ENCODE data around the gene ECD.
"Not testable (repeated sequence)": the region's sequence is repeated elsewhere in the genome, so short reads cannot be mapped to it uniquely, and the experiment has no call there.

The ECD gene

DNA sequence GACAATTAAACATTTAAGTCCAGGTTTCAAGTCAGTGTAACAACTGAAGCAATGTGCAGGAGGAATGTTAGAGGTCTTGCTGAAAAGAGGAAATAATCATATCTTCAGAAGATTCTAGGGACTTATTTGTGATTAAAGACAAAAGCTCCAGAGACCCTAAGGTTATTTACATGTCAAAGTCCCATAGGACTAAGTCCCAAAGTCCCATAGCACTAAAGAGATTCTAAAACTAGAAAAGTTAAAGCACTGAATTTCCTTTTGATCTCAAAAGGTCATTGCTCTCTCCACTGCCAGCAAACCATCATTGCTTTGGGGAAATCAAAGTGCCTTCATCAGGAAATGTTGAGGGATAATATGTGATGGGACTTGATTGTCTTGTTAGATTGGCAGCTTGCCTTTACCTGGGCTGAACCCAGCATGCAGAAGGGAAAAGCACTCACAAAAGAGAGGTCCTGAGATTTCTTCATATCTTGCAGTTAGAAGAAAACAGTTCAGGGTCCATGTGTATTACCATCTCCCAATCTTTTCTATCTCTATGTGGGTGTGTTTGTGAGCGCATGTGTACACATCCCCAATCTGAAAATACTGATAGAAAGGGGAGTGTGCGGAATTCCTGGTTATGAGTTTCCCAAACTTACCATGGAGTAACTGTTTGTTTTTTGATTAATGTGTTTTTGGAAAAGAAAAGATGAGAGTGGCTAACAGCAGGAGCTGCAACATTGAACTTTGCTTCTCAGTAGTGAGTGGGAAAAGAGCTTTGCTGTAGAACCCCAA, 35.7 kb downstream of the ECD start:
- Mint-ChIP-seq H3K27ac (no peak overlapping the region), H3K4me1 (no peaks in the 10 kb centered on the region), H3K27me3 (no peaks in the 10 kb centered on the region), H3K4me3 (no peak overlapping the region), H3K36me3 (ENCODE audit: low read depth) (peaks cover 40% of the 10 kb centered on the region), H3K9me3 (no peaks in the 10 kb centered on the region)
- DNase-seq, result no peak
- no peak for ATAC-seq

DNA sequence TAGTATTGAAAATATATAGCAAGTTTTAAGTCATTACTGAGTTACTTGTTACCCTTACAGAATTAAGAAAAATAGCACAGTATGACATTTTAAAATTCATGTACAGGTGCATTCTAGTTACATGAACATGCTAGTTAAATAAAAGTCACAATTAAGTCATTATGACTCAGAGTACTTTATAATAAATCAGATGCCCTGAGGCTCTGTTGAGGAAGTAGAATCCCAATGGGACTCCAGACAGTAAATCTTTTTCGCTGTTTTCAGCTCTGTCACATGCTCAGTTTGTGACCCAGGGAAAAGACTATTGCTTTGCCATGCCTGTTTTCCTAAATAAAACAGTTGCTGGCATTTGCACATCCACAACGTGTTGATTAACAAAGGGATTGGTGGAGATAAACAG, 36.5 kb downstream of the ECD start:
- DNase-seq (no peak), ATAC-seq (no peak)
- no peaks in the 10 kb centered on the region for H3K9me3 Mint-ChIP-seq
- no peaks in the 10 kb centered on the region for H3K4me1 Mint-ChIP-seq
- H3K4me3 Mint-ChIP-seq, result no peak overlapping the region
- no peak overlapping the region for H3K27ac Mint-ChIP-seq
- no peaks in the 10 kb centered on the region for H3K27me3 Mint-ChIP-seq
- H3K36me3 Mint-ChIP-seq (ENCODE audit: low read depth), result peaks cover 37% of the 10 kb centered on the region

DNA sequence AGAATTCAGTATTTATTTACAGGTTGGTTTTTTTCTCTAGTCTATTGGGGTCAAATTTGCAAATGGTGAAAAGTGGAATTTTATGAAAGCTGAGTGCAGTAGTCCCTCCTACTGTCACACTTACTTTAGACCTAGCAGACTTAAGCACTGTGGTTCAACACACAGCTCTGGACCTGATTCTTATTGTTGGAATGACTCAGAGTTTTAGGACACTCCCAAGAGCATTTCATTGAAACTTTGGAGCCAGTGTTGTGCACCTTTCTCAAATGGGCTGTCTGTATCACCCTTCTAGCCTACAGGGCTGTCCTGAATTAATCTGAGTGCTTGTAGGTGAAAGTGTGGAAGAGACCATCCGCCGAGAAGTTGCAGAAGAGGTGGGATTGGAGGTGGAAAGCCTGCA, 41.5 kb downstream of the ECD start:
- DNase-seq, result no peak
- Mint-ChIP-seq H3K27ac (no peak overlapping the region), H3K27me3 (no peaks in the 10 kb centered on the region), H3K4me3 (no peak overlapping the region), H3K4me1 (no peaks in the 10 kb centered on the region), H3K9me3 (no peaks in the 10 kb centered on the region), H3K36me3 (ENCODE audit: low read depth) (peaks cover 19% of the 10 kb centered on the region)
- ATAC-seq, result no peak

DNA sequence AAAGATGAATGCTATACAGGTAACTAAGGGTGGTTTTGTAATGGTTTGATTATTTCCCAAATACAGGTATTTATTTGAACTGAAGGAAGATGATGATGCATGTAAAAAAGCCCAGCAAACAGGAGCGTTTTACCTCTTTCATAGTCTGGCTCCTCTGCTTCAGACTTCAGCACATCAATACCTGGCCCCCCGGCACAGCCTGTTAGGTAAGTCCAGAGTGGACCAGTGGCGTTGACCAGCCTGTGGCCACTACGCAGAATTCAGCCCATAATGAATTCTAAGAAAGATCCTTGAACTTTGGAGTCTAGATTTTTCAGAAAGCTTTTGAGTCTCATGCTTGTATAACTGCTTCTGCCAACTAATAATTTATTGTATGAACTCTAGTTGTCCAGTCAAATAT, 47.9 kb downstream of the ECD start:
- Mint-ChIP-seq H3K27ac (no peak overlapping the region), H3K4me1 (peaks cover 5% of the 10 kb centered on the region), H3K9me3 (no peaks in the 10 kb centered on the region), H3K27me3 (no peaks in the 10 kb centered on the region), H3K36me3 (ENCODE audit: low read depth) (peaks cover 9% of the 10 kb centered on the region), H3K4me3 (no peak overlapping the region)
- DNase-seq, result no peak
- ATAC-seq, result no peak

DNA sequence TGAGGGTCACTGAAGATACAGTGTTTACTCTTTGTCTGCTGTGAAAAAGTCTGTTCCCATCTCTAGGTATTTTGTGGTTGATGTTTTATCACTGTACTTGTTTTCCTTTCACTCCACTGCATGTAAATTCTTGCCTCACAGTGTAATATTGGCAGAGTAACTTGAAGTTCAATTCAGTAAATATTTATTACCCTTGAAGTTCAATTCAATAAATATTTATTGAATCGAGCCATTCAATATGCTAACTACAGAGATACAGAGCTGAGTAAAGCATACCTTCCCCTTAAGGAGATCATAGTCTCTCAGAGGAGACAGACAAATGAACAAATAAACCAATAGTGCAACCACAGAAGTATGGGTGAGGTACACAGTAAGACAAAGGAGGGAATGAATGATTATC, 48.4 kb downstream of the ECD start:
- Mint-ChIP-seq H3K36me3 (ENCODE audit: low read depth) (peaks cover 9% of the 10 kb centered on the region), H3K4me1 (peaks cover 5% of the 10 kb centered on the region), H3K27ac (no peak overlapping the region), H3K27me3 (no peaks in the 10 kb centered on the region), H3K4me3 (no peak overlapping the region), H3K9me3 (no peaks in the 10 kb centered on the region)
- no peak for DNase-seq
- ATAC-seq, result no peak

DNA sequence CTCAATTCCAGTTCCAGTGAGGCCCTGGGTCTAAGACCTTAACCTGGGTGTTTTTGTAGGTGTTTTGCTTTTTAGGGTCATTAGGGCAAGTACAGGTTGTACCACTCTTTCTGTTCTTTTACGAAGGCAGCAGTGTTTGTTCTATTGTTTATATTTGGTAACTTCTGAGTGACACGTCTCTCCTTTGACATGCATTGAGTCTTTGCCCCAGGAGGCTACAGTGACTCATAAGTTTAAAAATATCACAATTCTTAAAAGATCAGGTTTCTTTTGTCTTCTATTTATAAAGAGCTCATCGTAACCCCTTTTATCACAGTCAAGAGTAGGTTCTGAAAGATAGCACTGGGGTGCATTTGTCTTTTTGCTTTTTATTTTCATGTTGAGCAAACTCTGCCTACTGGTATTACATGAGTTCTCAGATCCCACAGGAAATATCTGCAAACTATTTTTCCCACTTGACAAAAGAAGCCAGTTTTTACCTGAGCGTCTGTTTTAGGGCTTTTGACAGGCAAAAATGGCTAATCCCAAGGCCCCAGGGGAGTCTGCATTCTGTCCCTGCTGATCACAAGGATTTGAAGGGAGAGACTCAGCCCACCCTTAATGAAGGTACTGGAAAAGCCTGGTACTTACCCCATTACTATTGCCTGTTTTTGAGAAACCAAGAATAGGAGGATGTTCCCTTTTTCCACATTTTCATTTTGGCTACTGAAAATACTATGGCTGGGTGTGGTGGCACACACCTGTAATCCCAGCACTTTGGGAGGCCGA, 49.6 kb downstream of the ECD start:
- no peaks in the 10 kb centered on the region for H3K9me3 Mint-ChIP-seq
- H3K27me3 Mint-ChIP-seq, result no peaks in the 10 kb centered on the region
- H3K27ac Mint-ChIP-seq, result no peak overlapping the region
- DNase-seq (no peak), ATAC-seq (no peak)
- H3K36me3 Mint-ChIP-seq (ENCODE audit: low read depth), result peaks cover 9% of the 10 kb centered on the region
- peaks cover 5% of the 10 kb centered on the region for H3K4me1 Mint-ChIP-seq
- H3K4me3 Mint-ChIP-seq, result no peak overlapping the region

DNA sequence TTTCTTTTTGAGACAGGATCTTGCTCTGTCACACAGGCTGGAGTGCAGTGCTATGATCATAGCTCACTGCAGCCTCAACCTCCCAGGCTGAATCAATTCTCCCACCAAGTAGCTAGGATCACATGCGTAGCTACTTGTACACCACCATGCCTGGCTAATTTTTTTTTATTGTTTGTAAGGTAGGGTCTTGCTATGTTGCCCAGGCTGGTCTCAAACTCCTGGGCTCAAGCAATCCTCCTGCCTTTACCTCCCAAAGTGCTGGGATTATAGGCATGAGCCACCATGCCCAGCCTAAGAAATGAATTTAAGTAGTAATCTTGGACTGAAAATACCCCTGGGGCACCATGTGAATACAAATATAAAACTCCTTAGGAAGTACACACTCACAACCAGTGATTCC, 51.8 kb downstream of the ECD start:
- DNase-seq (no peak), ATAC-seq (no peak)
- H3K27ac Mint-ChIP-seq, result no peak overlapping the region
- no peaks in the 10 kb centered on the region for H3K27me3 Mint-ChIP-seq
- no peak overlapping the region for H3K4me3 Mint-ChIP-seq
- peaks cover 12% of the 10 kb centered on the region for H3K4me1 Mint-ChIP-seq
- no peaks in the 10 kb centered on the region for H3K9me3 Mint-ChIP-seq
- H3K36me3 Mint-ChIP-seq (ENCODE audit: low read depth), result peaks cover 3% of the 10 kb centered on the region

DNA sequence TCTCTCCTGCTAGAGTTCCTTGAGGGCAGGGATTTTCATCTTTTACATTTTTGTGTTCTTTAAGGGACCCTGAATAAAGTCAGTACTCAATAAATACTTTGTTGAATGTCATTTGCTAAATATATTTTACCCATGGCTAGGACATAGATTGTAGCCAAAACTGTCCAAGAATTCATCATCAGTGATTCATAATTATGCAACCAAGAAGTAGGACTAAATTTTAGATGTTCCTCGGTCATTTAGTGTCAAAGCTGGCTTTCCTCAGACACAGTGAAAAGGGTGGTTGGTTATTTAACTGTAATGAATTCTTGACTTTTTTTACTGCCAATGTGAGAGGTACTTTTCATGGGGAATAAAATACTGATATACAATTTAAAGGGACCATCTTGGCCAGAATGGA, 54.3 kb downstream of the ECD start:
- Mint-ChIP-seq H3K4me1 (peaks cover 20% of the 10 kb centered on the region), H3K9me3 (peaks cover 9% of the 10 kb centered on the region), H3K27me3 (no peaks in the 10 kb centered on the region), H3K27ac (no peak overlapping the region), H3K36me3 (ENCODE audit: low read depth) (peaks cover 20% of the 10 kb centered on the region), H3K4me3 (no peak overlapping the region)
- DNase-seq, result no peak
- no peak for ATAC-seq

DNA sequence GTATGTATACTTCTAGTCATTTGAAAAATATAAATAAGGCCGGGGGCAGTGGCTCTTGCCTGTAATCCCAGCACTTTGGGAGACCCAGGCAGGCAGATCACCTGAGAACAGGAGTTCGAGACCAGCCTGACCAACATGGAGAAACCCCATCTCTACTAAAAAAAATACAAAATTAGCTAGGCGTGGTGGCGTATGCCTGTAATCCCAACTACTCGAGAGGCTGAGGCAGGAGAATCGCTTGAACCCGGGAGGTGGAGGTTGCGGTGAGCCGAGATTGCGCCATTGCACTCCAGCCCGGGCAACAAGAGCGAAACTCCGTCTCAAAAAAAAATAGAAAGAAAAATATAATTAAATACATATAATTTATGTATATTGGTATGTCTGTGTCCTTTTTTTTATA, 55.8 kb downstream of the ECD start:
- not testable (repeated sequence) for H3K4me3 Mint-ChIP-seq, H3K27me3 Mint-ChIP-seq, H3K9me3 Mint-ChIP-seq, H3K27ac Mint-ChIP-seq, ATAC-seq, DNase-seq
- Mint-ChIP-seq H3K4me1 (peaks cover 15% of the 10 kb centered on the region), H3K36me3 (ENCODE audit: low read depth) (peaks cover 23% of the 10 kb centered on the region)

DNA sequence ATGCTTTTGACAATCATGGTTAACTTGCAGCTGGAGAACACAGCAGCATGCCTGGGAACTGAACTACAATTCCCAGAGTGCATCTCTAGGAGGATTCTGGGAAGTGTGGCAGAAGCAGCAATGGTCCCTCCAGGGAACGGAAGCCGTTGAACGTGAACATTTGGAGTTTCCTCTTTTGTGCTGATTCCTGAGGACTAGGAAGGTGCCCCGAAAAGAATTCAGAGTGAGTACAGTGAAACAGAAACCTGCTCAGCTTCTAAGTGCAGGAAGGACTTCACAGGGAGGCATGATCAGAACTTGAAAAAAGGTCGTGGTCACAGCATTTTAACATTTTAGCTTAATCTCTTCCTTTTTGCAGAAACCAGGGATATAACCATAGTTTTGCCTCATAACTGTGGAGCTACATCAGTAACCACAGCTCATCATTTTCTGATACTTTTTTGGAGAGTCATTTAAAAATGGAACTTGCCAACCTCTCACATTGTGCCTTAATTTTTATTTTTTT, 57.4 kb downstream of the ECD start, which contains the start of gene NUDT13:
Gene NUDT13, plus strand, starts transcription at position 111 of the 505 bp plus-strand sequence. CDS start 3,911 bp downstream, outside the sequence.
- peaks cover 23% of the 10 kb centered on the region for H3K36me3 Mint-ChIP-seq (ENCODE audit: low read depth)
- H3K27ac Mint-ChIP-seq, result peak within 1 kb of the TSS; percentile 91
- H3K27me3 Mint-ChIP-seq, result no peaks in the 10 kb centered on the region
- DNase-seq (peak; percentile 44), ATAC-seq (peak; percentile 84)
- H3K4me3 Mint-ChIP-seq, result peak within 1 kb of the TSS; percentile 86
- peaks cover 9% of the 10 kb centered on the region for H3K9me3 Mint-ChIP-seq
- peaks cover 15% of the 10 kb centered on the region for H3K4me1 Mint-ChIP-seq

DNA sequence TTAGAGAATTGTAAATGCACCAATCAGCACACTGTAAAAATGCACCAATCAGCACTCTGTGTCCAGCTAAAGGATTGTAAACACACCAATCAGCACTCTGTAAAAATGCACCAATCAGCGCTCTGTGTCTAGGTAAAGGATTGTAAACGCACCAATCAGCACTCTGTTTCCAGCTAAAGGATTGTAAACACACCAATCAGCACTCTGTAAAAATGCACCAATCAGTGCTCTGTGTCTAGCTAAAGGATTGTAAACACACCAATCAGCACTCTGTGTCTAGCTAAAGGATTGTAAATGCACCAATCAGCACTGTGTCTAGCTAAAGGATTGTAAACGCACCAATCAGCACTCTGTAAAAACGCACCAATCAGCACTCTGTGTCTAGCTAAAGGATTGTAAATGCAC, 58.6 kb downstream of the ECD start:
- not testable (repeated sequence) for H3K27ac Mint-ChIP-seq, H3K9me3 Mint-ChIP-seq, H3K27me3 Mint-ChIP-seq, ATAC-seq, H3K4me3 Mint-ChIP-seq, DNase-seq
- peaks cover 15% of the 10 kb centered on the region for H3K4me1 Mint-ChIP-seq
- peaks cover 23% of the 10 kb centered on the region for H3K36me3 Mint-ChIP-seq (ENCODE audit: low read depth)

DNA sequence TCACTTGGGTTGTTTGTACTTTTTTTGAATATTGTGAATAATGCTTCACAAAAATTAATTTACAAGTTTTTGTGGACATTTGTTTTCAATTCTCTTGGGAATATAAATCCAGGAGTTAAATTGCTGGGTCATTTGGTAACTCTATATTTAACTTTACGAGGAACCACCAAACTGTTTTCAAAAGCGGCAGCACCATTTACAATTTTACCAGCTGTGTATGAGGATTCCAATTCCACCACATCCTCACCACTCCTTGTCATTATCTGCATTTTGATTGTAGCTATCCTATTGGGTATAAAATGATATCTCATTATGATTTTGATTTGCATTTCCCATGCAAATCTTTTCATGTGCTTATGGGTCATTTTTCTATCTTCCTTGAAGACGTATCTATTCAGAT, 61.5 kb downstream of the ECD start:
- DNase-seq, result no peak
- no peak overlapping the region for H3K4me3 Mint-ChIP-seq
- H3K27me3 Mint-ChIP-seq, result no peaks in the 10 kb centered on the region
- no peak overlapping the region for H3K27ac Mint-ChIP-seq
- ATAC-seq, result no peak
- peaks cover 9% of the 10 kb centered on the region for H3K9me3 Mint-ChIP-seq
- H3K4me1 Mint-ChIP-seq, result peaks cover 11% of the 10 kb centered on the region
- peaks cover 23% of the 10 kb centered on the region for H3K36me3 Mint-ChIP-seq (ENCODE audit: low read depth)

DNA sequence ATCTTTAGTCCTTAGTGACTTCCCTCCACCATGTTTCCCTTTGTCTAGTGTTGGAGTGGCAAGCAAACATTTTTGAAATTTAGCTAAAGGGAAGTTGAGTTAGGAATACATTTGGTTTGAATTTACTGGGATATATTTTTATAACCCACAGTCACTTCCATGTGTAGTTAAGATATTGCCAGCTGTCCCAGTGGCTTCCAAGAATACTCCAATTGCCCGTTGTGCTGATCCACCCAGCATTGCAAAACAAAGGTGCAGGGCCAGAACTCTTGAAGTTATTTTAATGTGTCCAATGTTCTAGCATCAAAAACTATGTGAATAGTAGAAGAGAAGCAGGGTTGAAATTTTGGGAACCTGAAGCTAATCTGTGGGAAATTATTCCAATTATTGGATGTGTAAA, 68.7 kb downstream of the ECD start:
- H3K36me3 Mint-ChIP-seq (ENCODE audit: low read depth), result peaks cover 5% of the 10 kb centered on the region
- H3K27ac Mint-ChIP-seq, result no peak overlapping the region
- DNase-seq (no peak), ATAC-seq (no peak)
- H3K4me3 Mint-ChIP-seq, result no peak overlapping the region
- no peaks in the 10 kb centered on the region for H3K27me3 Mint-ChIP-seq
- H3K4me1 Mint-ChIP-seq, result peaks cover 28% of the 10 kb centered on the region
- no peaks in the 10 kb centered on the region for H3K9me3 Mint-ChIP-seq

DNA sequence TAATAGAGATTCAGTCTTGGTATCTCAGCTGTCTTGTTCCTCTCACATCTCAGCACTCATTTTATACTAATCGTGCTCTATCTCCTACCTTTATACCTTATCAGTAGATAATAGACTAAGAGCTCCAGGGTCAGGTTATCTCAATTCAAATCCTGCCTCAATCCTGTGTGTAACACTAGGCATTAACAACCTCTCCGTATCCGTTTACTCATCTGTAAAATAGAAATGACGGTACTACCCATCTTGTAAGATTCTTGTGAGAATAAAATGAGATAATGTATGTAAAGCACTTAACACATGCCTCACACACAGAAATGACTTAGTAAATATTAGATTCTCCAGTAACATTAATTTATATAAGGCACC, 70.5 kb downstream of the ECD start:
- ATAC-seq (no peak), DNase-seq (no peak)
- Mint-ChIP-seq H3K4me3 (peak overlapping the region; percentile 99), H3K27me3 (no peaks in the 10 kb centered on the region), H3K9me3 (no peaks in the 10 kb centered on the region), H3K4me1 (peaks cover 41% of the 10 kb centered on the region), H3K36me3 (ENCODE audit: low read depth) (peaks cover 10% of the 10 kb centered on the region), H3K27ac (peak overlapping the region; percentile 98)
